ENCODE results near the gene TMEM132D. TPM values are rescaled to one million over a fixed set of nuclear protein-coding genes. Genes with fewer than 3 reads are reported as not detected.

TMEM132D gene
- total and polyA plus RNA-seq, 2 of the 8 experiments (the other 6 are each of a cell fraction or from before 2014, with no cell fraction given) = 3.5 to 10.1 TPM

- no peak overlapping the region for H2BK15ac ChIP-seq (ENCODE audit: low read length)
- POLR2A ChIA-PET (ENCODE audit: partially characterized antibody) = no interaction called here
- no peak overlapping the region for H3K4me3 ChIP-seq (ENCODE audit: extremely low read depth in 1 of 4, insufficient read depth in 2 of 4, low read depth in 3 of 4, low read length in 4 of 4)
- H4K91ac ChIP-seq (replicated peaks; ENCODE audit: insufficient read length, low read length) = no peak overlapping the region
- H4K5ac ChIP-seq (ENCODE audit: insufficient read length, low read depth, low read length) = no peak overlapping the region
- no peak overlapping the region for H3K9ac ChIP-seq (replicated peaks in 1 of 4; ENCODE audit: extremely low read depth in 1 of 4, low read depth in 3 of 4, low read length in 3 of 4)
- H2BK120ac ChIP-seq (replicated peaks; ENCODE audit: low read depth, low read length) = no peak overlapping the region
- peaks cover 0 to 8% of the 10 kb centered on the region in 2 experiments; a peak in 1 of 4 replicates for H3K9me3 ChIP-seq (ENCODE audit: insufficient read depth in 2 of 2, low read depth in 1 of 2, low read length in 1 of 2)
- no peaks in the 10 kb centered on the region for H3K36me3 ChIP-seq (ENCODE audit: control insufficient read depth in 2 of 4, insufficient read depth in 4 of 4, low read length in 3 of 4)
- H3K4ac ChIP-seq (replicated peaks; ENCODE audit: insufficient read length, low read depth, low read length) = no peak overlapping the region
- no peak overlapping the region for H3K18ac ChIP-seq (ENCODE audit: extremely low read depth, low read length)
- no peak overlapping the region for H2AFZ ChIP-seq (ENCODE audit: low read length)
- no peak overlapping the region for H3K14ac ChIP-seq (ENCODE audit: insufficient read length)
- no peaks in the 10 kb centered on the region for H4K20me1 ChIP-seq (replicated peaks in 1 of 2; ENCODE audit: control insufficient read depth in 1 of 2, insufficient read depth in 2 of 2, low read length in 2 of 2)
- DNase-seq (ENCODE audit: low read depth in 1 of 2, low spot score in 2 of 2) (no peak), FAIRE-seq (no peak)
- H3K56ac ChIP-seq (replicated peaks; ENCODE audit: insufficient read length, low read depth, low read length) = no peak overlapping the region
- no peak overlapping the region for H2AK5ac ChIP-seq (ENCODE audit: low read depth, low read length)
- no peaks in the 10 kb centered on the region for H3K79me2 ChIP-seq (ENCODE audit: control insufficient read depth in 1 of 2, insufficient read depth in 2 of 2, low read length in 2 of 2)
- H2BK20ac ChIP-seq (ENCODE audit: low read length) = no peak overlapping the region
- H4K8ac ChIP-seq (ENCODE audit: extremely low read depth, insufficient read depth, low read length) = no peak overlapping the region
- WGBS, 2 experiments (ENCODE audit: extremely low coverage in 1 of 2, insufficient coverage in 1 of 2, insufficient read length in 1 of 2, insufficient replicate concordance in 2 of 2, low coverage in 1 of 2, low lambda C conversion rate in 2 of 2, missing lambda C conversion rate in 1 of 2) = 80% methylated on average over 6 of the region's 6 CpGs; no CpG with 5 or more reads in 1 of the 2 experiments
- H3K79me1 ChIP-seq (ENCODE audit: low read depth, low read length) = no peaks in the 10 kb centered on the region
- no peak overlapping the region for H2BK5ac ChIP-seq (ENCODE audit: low read depth, low read length)
- CTCF ChIA-PET (ENCODE audit: partially characterized antibody) = interaction anchor here (1.5 to 1.7 kb wide), 2 partner anchors 12 to 86 kb away, joined by 3 read pairs; no protein-coding TSS in a partner anchor
- H3K27me3 ChIP-seq (replicated peaks in 1 of 4; ENCODE audit: control insufficient read depth in 3 of 4, extremely low read depth in 1 of 4, insufficient read depth in 3 of 4, low read length in 3 of 4) = no peaks in the 10 kb centered on the region
- H3K23me2 ChIP-seq (ENCODE audit: low read depth, low read length) = no peaks in the 10 kb centered on the region
- no peak overlapping the region for H3K4me2 ChIP-seq (ENCODE audit: insufficient read depth in 1 of 2, low read depth in 2 of 2, low read length in 2 of 2)
- H3K27ac ChIP-seq (ENCODE audit: low read depth, low read length) = no peak overlapping the region
- no peak overlapping the region for H2BK12ac ChIP-seq (ENCODE audit: low read depth, low read length)
- no peak overlapping the region for H3K23ac ChIP-seq (ENCODE audit: insufficient read length)
- peaks cover 0 to 6% (median under 1%) of the 10 kb centered on the region in 4 experiments; a peak in 1 of 7 replicates for H3K4me1 ChIP-seq (replicated peaks in 1 of 4; ENCODE audit: control insufficient read depth in 3 of 4, insufficient read depth in 4 of 4, low read length in 3 of 4)
- TF ChIP-seq TBP (IDR thresholded peaks at IDR 0.05; ENCODE audit: low read depth, low read length) (no peak), CBX5 (IDR thresholded peaks at IDR 0.05; ENCODE audit: low read depth, low read length) (no peak), CTCF (IDR thresholded peaks at IDR 0.05; ENCODE audit: control extremely low read depth in 1 of 3, insufficient read depth in 1 of 3, low read depth in 1 of 3, low read length in 3 of 3) (no peak), RAD21 (IDR thresholded peaks at IDR 0.05 in 1 of 2, conservative IDR thresholded peaks at IDR 0.05 in 1 of 2; ENCODE audit: low read depth in 2 of 2, low read length in 2 of 2) (no peak), ATF2 (IDR thresholded peaks at IDR 0.05; ENCODE audit: low read length) (no peak), NRF1 (IDR thresholded peaks at IDR 0.05; ENCODE audit: low read depth, low read length) (no peak), KDM1A (IDR thresholded peaks at IDR 0.05; ENCODE audit: borderline replicate concordance, low read length) (no peak), CEBPB (IDR thresholded peaks at IDR 0.05; ENCODE audit: low read depth, low read length) (no peak)
These were observed 233.4 kb downstream of the TMEM132D start for GRCh38 chr12:129670256-129670920.

All from H1 (cell line).